Left colon (tissue), 2 donors: Measurements from ENCODE around the gene P2RX4. TPM values are rescaled to one million over a fixed set of nuclear protein-coding genes. Genes with fewer than 3 reads are reported as not detected.
"Not testable (repeated sequence)": the region's sequence is repeated elsewhere in the genome, so short reads cannot be mapped to it uniquely, and the experiment has no call there.

Experiments used
- ATAC-seq: fragments of 200-7000 bp; cut with Tn5 transposase; one replicate; pipeline ENCODE4 v1.9.1; 2020; ENCODE audit warnings: mild to moderate bottlenecking, moderate library complexity
- DNase-seq, 2 donors: peaks; one replicate each; pipeline ENCODE4 v3.0.0-alpha.2; 2020
- intact Hi-C, 2 donors: fragments of 100-400 bp; cut with DNase I in 1 of 2; cut with micrococcal nuclease in 1 of 2; formaldehyde crosslinking; loops; one replicate each; pipeline versions ENCODE4 v1.11.2 to v1.14.0; 2022; cut with DNase I, micrococcal nuclease
- long read RNA-seq: library from polyadenylated mRNA; unstranded; transcript quantifications from one replicate; pipeline ENCODE4 v2.0.0, GENCODE V29; 2021
- total RNA-seq, 2 donors: library from RNA; stranded (reverse); fragmentation: NEBNext Ultra II Directional; extraction: Animal tissue kit (Norgen Biotek cat#: 25700); gene quantifications; one replicate each; pipeline ENCODE4 v1.2.1, GENCODE V29; 2021
- donor health status: DM: no; HTN: no; CAD: no.
- donor health status: DM: yes; HTN: yes; CAD: no.

The P2RX4 gene, protein sequence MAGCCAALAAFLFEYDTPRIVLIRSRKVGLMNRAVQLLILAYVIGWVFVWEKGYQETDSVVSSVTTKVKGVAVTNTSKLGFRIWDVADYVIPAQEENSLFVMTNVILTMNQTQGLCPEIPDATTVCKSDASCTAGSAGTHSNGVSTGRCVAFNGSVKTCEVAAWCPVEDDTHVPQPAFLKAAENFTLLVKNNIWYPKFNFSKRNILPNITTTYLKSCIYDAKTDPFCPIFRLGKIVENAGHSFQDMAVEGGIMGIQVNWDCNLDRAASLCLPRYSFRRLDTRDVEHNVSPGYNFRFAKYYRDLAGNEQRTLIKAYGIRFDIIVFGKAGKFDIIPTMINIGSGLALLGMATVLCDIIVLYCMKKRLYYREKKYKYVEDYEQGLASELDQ
- total RNA-seq: 100 to 1,000 TPM; 131 to 146 TPM
- long read RNA-seq, transcript P2RX4-203 (13 exons, 1,836 nt): minor isoform, 12 of 386 reads
- long read RNA-seq, transcript P2RX4-214 (11 exons, 1,612 nt): minor isoform, 14 of 386 reads
- long read RNA-seq, transcript P2RX4-202 (12 exons, 2,032 nt): major isoform, 281 of 386 reads
- long read RNA-seq, partial matches to known transcripts: 24 of 386 reads
- long read RNA-seq, other reads (novel, unspliced or antisense): 54 of 386 reads

DNA sequence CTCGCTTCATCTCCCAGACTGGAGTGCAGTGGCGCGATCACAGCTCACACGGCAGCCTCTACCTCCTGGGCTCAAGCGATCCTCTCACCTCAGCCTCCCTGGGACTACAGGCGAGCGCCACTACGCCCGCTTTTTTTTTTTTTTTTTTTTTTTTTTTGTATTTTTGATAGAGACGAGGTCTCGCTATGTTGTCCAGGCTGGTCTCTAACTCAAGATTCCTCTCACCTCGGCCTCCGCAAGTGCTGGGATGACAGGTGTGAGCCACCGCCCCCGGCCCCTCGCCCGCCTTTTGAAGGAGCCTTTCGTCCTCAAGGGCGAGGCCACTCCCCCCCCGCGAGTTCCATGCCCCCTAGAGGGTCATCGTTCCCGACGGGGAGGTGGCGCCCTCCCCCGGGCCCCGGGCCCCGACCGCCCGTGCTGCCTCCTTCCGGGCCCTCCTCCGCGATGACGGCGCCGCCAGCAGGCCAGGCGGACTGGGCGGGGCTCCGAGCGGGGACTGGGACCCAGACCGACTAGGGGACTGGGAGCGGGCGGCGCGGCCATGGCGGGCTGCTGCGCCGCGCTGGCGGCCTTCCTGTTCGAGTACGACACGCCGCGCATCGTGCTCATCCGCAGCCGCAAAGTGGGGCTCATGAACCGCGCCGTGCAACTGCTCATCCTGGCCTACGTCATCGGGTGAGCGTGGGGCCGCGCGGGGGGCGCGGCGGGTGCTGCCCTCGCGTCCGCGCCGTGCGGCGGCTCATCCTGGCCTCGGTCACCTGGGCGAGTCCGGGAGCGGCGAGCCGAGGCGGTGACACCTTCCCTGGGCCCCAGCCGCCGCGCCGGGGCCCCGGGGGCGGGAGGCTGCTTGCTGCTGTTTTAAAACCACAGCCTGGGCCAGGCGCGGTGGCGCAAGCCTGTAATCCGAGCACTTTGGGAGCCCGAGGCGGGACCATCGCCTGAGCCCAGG, at the start of gene P2RX4:
TSS of gene P2RX4 (plus strand) at position 506 of the 949 bp plus-strand sequence. CDS start at position 542, 36 bp downstream.
- peak; percentile 86 for ATAC-seq
- intact Hi-C loops: no loop called here
- DNase-seq: peak; percentile 89 to 93

DNA sequence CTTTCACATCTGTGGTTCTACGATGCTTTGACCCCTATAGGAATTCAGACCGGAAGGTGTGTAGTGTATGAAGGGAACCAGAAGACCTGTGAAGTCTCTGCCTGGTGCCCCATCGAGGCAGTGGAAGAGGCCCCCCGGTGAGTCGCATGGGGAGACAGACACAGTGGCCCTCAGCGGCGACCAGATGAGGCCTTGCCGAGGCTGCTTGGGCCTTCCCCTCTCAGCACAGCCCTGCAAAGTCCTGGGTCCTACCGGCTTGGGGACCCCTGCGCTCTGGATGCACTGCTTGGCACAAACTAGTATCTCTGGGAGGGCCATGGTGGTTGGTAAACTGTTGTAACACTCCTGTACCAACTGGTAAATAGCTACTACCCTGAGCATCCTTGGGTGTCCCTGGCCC, 47.5 kb upstream of the P2RX4 start:
- intact Hi-C loops: no loop called here
- no peak for DNase-seq
- no peak for ATAC-seq

DNA sequence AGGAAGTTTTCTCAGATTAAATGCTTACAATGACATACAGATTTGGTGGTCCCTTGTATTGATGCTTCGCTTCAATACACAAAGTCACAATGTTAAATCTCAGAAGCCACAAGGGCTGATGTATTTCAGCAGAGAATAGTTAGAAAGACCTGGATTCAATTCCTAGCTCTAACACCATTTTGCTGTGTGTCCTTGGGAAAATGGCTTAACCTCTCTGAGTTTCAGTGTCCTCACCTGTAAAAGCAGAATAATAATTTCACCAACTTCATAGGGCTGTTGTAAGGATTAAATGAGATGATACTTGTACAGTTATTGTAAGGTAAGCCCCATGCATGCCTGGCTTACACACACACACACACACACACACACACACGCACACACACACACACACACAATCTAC, 46.9 kb upstream of the P2RX4 start:
- DNase-seq (no peak), ATAC-seq (no peak)
- intact Hi-C loops: no loop called here

DNA sequence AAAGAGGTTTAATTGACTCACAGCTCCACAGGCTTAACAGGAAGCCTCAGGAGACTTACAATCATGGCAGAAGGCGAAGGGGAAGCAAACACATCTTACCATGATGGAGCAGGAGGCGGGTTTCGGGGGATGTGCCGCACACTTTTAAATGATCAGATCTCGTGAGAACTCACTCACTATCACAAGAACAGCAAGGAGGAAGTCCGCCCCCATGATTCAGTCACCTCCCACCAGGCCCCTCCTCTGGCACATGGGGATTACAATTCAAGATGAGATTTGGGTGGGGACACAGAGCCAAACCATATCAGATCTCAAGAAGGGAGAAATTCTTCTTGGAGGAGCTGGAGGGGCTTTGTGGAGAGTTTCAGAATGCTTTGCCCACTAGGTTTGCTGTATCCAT, 45.1 kb upstream of the P2RX4 start:
- DNase-seq, ATAC-seq, intact Hi-C loops: not testable (repeated sequence)

DNA sequence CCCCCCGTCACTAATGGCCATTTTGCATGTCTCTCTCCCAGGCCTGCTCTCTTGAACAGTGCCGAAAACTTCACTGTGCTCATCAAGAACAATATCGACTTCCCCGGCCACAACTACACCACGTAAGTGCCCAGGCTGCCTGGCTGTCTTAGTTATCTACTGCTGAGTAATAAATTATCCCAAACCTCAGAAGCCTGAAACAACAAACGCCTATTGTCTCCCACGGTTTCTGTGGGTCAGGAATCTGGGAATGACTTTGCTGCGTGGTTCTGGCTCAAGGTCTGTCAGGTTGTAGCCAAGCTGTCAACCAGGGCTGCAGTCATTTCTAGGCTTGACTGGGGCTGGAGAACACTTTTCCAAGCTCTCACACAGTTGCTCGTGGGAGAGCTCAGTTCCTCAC, 44.6 kb upstream of the P2RX4 start:
- DNase-seq (no peak), ATAC-seq (no peak)
- intact Hi-C loops: no loop called here

DNA sequence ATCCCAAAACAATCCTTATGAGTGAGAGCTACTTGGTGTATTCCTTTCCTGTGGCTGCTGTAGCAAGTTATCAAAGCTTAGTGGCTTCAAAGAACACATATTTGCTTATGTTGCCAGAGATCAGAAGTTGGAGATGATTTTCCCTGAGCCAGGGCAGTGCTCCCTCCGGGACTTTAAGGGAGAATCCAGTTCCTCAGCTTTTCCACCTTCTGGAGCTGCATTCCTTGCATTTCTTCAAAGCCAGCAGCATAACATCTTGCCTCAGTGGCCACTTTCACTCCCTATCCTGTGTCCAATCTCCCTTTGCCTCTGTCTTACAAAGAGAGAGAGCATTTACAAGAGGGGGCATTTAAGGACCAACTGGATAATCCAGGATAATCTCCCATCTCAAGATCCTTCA, 43.6 kb upstream of the P2RX4 start:
- ATAC-seq: no peak
- intact Hi-C loops: no loop called here

DNA sequence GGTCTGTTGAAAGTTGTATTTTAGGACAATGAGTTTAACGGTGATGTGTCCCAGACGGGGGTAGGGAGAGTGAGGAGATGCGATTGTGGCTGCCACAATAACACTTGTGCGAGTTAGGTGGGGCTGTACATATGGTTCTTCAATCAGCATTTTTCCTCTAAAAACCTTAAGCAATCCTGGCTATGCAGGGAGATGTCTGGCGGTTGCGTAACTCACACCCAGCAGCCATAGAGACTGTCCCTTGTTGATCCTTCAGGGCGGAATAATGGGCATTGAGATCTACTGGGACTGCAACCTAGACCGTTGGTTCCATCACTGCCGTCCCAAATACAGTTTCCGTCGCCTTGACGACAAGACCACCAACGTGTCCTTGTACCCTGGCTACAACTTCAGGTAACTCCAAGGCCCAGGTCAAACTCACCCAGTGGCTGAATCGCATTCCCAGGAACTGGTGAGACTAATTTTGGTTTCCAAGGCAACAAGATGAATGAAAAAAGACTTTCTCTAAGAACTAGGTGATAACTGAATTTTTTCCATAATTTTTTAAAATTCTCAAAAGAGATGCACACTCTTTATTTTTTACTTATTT, 42.6 kb upstream of the P2RX4 start:
- no peak for DNase-seq
- intact Hi-C loops: no loop called here
- no peak for ATAC-seq

More for the DNA sequence above, 43.6 kb upstream of the P2RX4 start:
- DNase-seq: no peak

DNA sequence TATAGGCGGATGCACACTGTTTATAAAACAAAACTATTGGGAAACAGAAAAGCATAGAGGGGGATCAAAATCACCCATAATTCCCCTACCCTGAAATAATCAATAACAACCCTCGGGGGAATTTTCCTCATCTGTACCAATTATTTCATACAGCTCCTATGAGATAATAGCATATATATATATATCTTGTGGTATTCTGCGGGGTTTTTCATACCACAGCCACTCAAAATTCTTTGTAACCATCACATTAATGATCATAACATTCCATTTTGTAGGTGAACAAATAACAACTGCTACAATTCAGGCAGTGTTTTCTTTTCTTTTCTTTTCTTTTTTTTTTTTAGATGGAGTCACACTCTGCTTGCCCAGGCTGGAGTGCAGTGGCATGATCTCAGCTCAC, 42.0 kb upstream of the P2RX4 start:
- no peak for DNase-seq
- intact Hi-C loops: no loop called here
- ATAC-seq: no peak

DNA sequence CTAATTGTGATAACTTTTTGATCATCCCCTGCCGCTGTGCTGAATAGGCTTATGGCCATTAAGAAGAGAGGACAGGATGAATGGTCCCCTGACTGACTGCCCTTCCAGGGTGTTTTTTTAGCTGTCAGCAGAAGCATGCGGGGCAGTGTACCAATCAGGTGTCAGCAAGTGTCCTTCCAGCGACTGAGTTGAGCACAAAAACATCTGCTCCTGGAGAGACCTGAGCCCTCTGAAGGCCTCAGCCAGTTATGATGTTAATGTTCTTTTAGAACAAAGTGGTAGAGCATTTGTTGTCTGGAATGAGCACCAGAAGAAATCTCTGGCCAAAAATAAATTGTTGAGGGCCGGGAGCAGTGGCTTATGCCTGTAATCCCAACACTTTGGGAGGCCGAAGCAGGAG, 39.8 kb upstream of the P2RX4 start:
- intact Hi-C loops: no loop called here
- ATAC-seq (no peak), DNase-seq (no peak)

DNA sequence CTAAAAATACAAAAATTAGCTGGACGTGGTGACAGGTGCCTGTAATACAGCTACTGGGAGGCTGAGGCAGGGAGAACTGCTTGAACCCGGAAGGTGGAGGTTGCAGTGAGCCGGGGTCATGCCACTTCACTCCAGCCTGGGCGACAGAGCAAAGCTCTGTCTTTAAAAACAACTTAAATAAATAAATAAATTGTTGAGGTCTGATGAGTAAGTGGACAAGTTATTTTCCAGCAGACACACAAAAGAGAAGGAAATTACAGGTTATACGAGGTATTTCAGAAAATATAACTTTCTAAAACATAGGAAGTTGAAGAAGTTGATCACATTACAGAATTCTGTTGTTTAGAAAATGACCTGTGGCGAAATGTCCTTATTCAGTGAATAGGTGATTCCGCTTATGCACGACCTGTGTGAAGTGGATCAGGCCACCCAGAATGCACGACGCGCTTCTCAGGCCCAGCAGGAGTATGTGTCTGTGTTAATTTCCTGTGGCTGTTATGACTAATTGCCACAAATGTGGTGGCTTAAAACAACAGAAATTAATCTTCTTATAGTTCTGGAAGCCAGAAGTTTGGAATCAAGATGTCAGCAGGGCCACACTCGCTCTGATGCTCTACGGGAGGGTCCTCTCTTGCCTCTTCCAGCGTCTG, 39.2 kb upstream of the P2RX4 start:
- no peak for DNase-seq
- ATAC-seq: no peak
- intact Hi-C loops: no loop called here

DNA sequence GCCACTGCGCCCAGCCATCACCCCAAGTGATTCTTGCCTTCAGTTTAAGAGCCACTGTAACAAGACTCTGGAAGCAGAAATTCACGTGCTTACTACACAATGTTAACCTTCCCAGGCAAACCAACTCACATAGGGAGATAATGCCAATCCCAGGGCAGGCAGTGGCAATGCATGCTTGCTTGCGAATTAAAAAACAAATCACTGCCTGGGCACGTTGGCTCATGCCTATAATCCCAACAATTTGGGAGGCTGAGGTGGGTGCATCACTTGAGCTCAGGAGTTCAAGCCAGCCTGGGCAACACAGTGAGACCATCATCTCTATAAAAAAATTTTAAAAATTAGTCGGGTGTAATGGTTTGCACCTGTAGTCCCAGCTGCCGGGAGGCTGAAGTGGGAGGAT, 37.8 kb upstream of the P2RX4 start:
- ATAC-seq (no peak), DNase-seq (no peak)
- intact Hi-C loops: no loop called here

DNA sequence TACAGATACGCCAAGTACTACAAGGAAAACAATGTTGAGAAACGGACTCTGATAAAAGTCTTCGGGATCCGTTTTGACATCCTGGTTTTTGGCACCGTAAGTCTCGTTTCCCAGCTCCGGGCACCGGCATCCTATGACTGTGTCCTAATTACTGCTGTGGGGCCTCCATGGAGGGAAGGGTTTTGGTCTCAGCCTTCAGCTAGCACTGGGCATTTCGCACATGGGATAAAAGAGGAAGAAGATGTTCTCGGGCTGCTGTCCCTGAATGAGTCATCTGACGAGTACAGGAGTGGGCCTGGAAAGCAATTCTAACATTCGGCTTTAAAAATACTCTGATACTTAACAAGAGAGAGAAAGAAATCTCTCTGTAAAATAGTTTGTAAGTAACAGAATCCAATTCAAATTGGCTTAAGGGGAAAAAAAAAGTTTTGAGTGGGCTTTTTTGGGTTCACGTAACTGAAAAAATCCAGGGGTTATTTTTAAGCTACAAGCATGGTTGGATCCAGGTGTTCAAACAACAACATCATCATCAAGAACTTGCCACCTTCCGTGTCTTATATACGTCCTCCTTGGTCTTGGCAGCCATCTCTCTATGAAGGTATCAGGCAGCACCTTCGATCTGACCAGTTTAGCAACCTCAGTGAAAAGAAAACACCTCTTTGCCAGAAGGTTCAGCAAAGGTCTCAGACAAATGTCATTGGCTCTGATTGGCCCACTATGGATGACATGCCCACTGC, 34.4 kb upstream of the P2RX4 start:
- ATAC-seq (no peak), DNase-seq (no peak)
- intact Hi-C loops: no loop called here

DNA sequence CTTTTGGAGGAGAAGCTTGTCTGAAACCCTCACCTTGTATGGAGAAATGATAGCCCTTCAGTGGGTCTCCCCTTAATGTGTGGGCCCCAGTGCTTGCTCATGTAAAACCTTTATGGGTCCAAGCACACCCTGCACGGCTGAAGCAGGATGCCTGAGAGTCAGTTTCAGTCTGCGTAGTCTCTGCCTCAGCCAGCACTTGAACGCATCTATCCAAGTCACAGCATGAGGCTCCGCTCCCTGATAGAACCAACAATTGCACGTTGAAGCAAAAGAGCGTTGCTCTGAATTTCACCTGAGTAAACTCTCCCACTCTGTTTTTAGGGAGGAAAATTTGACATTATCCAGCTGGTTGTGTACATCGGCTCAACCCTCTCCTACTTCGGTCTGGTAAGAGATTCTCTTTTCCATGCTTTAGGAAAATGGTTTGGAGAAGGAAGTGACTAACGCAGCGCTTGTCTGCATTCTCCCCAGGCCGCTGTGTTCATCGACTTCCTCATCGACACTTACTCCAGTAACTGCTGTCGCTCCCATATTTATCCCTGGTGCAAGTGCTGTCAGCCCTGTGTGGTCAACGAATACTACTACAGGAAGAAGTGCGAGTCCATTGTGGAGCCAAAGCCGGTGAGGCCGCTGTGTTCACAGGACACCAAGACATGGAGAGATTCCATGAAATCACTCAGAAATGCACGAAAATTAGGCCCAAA, 33.0 kb upstream of the P2RX4 start:
- no peak for DNase-seq
- no peak for ATAC-seq
- intact Hi-C loops: no loop called here

DNA sequence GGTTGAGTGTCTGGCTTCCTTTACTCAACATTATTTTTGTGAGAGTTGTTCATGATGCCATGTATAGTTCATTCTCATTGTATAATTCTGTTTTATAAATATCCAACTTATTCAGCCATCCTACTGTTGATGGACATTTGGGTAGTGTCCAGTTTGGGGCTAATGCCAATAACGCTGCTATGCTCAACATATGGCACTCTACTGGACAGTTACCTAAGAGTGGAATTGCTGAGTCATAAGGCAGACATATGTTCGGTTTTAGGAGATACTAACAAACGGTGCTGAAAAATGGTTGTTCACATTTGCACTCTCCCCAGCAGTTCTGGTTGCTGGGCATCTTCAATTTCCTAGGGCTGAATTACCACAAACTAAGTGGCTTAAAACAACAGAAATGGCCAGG, 28.7 kb upstream of the P2RX4 start:
- intact Hi-C loops: no loop called here
- no peak for ATAC-seq
- no peak for DNase-seq

DNA sequence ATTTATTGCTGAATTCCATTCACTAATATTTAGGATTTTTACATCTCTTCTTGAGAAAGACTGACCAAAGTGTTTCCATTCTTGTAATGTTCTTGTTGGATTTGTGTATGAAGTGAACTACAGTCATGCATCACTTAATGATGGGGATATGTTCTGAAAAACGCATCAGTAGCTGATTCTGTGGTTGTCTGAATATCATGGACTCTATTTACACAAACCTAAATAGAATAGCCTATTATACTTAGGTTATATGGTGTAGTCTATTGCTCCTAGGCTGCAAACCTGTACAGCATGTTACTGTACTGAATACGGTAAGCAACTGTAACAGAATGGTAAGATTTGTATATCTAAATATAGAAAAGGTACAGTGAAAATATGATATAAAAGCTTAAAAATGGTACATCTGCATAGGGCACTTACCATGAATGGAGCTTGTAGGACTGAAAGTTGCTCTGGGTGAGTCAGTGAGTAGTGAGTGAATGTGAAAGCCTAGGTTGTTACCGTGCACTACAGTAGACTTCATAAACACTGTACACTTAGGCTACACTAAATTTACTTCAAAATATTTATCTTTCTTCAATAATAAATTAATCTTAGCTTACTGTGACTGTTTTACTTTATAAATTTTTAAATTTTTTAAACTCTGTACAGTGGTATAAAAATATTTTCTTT, 27.6 kb upstream of the P2RX4 start:
- DNase-seq: no peak
- intact Hi-C loops: no loop called here
- ATAC-seq: no peak

DNA sequence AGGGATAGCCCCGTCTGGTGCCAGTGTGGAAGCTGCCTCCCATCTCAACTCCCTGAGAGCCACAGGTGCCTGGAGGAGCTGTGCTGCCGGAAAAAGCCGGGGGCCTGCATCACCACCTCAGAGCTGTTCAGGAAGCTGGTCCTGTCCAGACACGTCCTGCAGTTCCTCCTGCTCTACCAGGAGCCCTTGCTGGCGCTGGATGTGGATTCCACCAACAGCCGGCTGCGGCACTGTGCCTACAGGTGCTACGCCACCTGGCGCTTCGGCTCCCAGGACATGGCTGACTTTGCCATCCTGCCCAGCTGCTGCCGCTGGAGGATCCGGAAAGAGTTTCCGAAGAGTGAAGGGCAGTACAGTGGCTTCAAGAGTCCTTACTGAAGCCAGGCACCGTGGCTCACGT, 25.5 kb upstream of the P2RX4 start:
- ATAC-seq: no peak
- DNase-seq: no peak
- intact Hi-C loops: no loop called here
